Coronary artery (tissue), 2 donors: Measurements from ENCODE around the gene EHMT1.

Source experiments
- DNase-seq: peaks from one replicate; pipeline ENCODE4 v3.0.0-alpha.2; 2017; ENCODE audit warnings: low spot score
- H3K27ac ChIP-seq, 2 donors: fragments of 200-600 bp; sonication (generic); one replicate each; pipeline ENCODE4 v1.5.1; 2016 to 2019
- H3K4me3 ChIP-seq: fragments of 200-600 bp; sonication (generic); 2 replicates; pipeline ENCODE4 v1.5.1; 2016; ENCODE audit warnings: mild to moderate bottlenecking, moderate library complexity
- TF ChIP-seq, protein P1 (sequence below): fragments of 200-600 bp; sonication (generic); IDR thresholded peaks from one replicate; pipeline ENCODE4 v1.5.1; 2019; ENCODE audit warnings: antibody characterized with exemption

The EHMT1 gene

DNA sequence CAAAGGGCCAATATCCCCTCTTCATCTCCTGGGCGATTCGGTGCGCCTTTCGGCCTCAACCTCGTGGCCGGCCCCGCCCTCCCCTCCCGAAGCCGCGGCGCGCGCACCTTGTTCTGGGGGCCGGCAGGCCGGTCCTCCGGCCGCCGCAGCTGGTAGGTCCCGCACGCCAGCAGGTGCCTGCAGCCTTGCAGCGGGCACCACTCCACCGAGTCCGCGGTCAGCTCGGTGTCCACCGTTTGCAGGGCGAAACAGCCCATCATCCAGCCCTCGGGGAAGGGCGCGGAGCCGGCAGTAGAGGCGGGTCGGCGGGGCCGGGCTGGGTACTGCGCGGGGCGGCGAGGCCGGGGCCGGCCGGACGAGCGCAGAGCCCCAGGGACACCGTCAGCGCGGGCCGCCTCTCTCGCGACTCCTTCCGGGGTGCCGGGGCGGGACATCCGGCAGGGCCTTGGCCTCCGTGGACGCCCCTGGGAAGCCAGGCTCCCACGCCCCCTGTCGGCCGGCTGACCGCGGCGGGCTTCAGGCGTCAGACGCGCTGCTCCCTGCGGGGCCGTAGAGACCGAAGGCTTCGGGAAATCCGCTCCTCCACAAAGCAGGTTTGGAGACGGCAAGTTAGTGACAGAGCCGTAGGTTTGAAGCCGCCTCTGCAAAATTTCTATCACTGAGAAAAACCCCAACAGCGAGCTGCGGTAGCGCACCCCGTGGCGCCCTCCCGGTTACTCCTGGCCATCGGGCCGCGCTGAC is 40.1 kb upstream of the EHMT1 start, which contains the start of gene DPH7:
Gene DPH7 (minus strand): TSS at position 408 of the 741 bp plus-strand sequence. CDS start 148 bp downstream, at position 260.
- Histone ChIP-seq H3K27ac (peak within 1 kb of the TSS; percentile 58 to 92), H3K4me3 (peak within 1 kb of the TSS; percentile 98)
- DNase-seq, result peak; percentile 94
- TF ChIP-seq, protein P1, sequence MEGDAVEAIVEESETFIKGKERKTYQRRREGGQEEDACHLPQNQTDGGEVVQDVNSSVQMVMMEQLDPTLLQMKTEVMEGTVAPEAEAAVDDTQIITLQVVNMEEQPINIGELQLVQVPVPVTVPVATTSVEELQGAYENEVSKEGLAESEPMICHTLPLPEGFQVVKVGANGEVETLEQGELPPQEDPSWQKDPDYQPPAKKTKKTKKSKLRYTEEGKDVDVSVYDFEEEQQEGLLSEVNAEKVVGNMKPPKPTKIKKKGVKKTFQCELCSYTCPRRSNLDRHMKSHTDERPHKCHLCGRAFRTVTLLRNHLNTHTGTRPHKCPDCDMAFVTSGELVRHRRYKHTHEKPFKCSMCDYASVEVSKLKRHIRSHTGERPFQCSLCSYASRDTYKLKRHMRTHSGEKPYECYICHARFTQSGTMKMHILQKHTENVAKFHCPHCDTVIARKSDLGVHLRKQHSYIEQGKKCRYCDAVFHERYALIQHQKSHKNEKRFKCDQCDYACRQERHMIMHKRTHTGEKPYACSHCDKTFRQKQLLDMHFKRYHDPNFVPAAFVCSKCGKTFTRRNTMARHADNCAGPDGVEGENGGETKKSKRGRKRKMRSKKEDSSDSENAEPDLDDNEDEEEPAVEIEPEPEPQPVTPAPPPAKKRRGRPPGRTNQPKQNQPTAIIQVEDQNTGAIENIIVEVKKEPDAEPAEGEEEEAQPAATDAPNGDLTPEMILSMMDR, result peak; percentile 94

DNA sequence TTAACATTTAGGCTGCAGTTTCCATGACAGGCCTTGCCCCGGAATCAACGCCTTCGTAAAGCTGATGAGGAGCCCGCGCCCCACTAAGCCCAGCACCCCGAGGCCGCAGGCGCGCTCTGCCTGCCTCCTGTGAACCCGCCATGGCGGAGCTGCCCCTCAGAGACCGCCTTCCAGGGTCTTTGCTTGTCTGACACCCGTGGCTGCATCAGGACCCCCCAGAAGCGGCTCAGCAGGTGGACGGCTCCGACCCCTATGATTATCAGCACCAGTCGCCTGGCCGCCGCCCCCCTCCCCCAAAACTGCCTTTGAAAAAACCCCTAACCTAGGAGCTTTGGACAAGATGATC is 39.6 kb upstream of the EHMT1 start:
- Histone ChIP-seq H3K4me3 (peak overlapping the region; percentile 98), H3K27ac (peak overlapping the region in 1 of 2 donors; percentile 92)
- no peak for DNase-seq
- TF ChIP-seq, protein P1, result no peak

DNA sequence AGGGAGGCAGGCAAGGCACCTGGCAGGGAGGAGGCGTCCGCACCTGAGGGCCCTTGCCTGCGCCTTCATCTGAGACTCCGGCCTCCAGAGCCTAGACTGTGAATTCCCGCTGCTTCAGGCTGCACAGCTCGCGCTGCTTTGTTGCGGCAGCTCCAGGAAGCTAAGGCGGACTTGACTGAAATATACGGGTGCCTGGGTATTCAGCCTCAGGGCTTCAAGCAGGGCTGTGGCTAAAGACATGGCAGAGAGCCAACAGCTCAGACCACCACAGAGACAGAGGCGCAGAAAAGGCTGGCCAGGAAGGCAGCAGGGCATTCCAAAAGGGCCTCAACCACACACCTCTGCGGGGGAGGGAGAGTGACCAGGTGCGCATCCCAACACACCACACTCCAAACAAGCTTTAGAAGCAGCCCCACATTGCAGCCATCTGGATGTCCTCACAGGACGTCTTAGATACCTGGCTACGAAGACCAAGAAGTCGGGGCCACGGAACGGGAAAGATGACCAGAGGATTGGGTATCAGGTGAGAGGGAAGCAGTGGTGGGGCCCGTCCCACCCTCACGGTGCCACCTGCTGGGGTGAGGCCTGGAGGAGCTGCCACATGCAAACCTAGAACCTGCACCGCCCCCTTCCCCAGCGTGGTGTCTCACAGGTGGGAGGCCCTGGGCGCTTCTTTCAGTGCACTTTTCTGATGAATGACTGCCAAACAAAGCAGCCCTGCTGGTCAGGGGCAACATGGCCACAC is 38.4 kb upstream of the EHMT1 start:
- H3K4me3 ChIP-seq, result no peak overlapping the region
- no peak overlapping the region for H3K27ac ChIP-seq
- TF ChIP-seq, protein P1, result no peak
- DNase-seq, result no peak

DNA sequence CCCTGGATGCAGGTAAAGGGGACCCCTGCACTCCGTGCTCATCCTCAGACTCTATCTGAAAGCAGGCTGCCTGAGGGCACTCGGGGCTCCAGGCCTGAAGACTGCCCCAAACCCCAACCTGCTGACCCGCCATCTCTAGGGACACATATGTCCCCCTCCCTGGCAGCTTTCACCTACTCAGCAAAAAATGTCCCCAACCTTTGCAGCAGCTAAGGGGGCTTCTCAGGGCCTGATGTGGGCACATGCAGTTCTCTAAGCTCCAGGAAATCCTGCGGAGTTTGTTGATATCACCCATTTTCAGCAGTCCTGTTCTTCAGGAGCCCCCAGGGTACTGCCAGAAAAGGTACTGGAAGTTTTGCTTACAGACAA is 37.9 kb upstream of the EHMT1 start:
- Histone ChIP-seq H3K4me3 (no peak overlapping the region), H3K27ac (no peak overlapping the region)
- TF ChIP-seq, protein P1, result no peak
- DNase-seq, result no peak

DNA sequence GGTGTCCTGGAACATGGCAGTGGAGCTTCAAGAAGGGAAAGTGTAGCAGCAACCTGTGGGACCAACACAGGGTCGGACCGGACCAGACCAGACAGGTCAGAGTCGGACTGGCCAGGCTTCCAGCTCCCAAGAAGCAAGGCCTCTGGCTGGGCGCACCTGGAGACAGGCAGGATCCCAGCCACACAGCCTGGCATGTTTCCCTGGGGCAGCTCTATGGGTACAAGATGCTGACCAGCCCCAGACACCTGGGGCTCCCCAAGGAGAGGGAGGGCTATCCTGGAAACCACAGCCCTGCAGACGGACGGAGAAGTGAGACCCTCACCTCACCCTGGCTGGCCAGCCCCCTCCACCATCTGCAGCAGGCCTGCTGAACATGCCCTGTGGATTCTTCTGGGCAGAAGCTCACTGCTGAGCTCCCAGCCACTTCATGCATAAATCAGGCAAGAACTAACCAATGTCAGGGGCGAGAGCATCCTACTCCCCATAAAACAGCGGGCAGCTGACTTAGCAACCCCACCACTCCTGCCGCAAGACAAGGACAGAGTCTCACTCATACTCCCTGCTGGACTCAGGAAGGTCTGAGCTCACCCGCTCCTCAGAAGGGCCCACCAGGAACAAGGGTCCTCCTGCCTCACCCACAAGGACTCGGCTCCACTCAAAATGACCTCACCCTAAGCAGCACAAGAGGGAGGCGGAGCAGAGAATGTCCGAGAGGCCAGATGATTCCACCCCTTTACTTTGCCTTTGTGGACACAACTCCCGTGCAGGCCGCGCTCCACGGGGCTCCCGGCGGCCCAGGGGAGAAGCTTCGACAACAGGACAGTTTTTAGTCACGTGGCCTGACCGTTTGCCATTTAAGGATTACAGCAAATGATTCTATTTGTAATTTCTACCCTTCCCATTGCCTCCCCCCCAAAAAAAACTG is 37.2 kb upstream of the EHMT1 start:
- TF ChIP-seq, protein P1, result no peak
- no peak for DNase-seq
- no peak overlapping the region for H3K4me3 ChIP-seq
- H3K27ac ChIP-seq, result no peak overlapping the region

DNA sequence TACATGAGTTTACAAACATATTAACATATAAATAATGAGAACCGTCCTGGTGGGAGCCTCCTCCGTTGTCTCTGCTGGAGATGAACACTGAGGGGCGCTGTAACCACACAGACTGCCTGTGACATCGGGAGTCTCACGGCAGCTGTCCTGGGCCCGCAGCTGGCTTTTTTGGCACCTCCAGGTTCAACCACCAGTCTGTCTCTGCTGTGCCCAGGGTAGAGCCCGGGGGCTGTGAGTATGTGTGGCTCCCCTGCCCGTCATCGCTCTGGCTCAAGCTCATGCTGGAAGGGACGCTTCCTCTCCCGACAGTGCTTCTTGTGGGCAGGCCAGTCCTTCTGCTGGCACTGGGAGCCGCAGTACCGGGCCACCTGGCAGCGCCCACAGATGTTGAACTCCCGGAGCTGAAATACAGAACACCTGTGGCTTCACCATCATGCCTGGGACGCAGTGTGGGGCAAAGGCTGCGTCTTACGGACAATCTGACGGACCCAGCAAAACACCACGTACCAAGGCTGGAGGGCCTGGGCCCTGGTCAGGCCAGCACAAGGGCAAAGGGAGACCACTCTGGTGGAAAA is 36.4 kb upstream of the EHMT1 start:
- no peak overlapping the region for H3K27ac ChIP-seq
- H3K4me3 ChIP-seq, result no peak overlapping the region
- DNase-seq, result no peak
- TF ChIP-seq, protein P1, result no peak
